GM12878 (cell line): ENCODE data around the gene USP37. TPM values are rescaled to one million over a fixed set of nuclear protein-coding genes. Genes with fewer than 3 reads are reported as not detected.

Source experiments
- BCL11A ChIP-seq: IDR thresholded peaks from 2 replicates; pipeline ENCODE4 v1.6.1; 2011; ENCODE audit warnings: low read depth, low read length
- CREM ChIP-seq: IDR thresholded peaks from 2 replicates; pipeline ENCODE4 v1.6.1; 2014; ENCODE audit warnings: antibody characterized with exemption, low read depth
- EGR1 ChIP-seq, 2 experiments: IDR thresholded peaks; 1 replicate in 1 of 2; 2 replicates in 1 of 2; pipeline ENCODE4 v1.6.1; 2011 to 2012; ENCODE audit warnings: low read depth in 2 of 2, low read length in 2 of 2, borderline replicate concordance in 1 of 2, mild to moderate bottlenecking in 1 of 2, moderate library complexity in 1 of 2
- GATAD2B ChIP-seq: fragments of 450-650 bp; conservative IDR thresholded peaks from 2 replicates; pipeline ENCODE4 v1.6.1; 2017; ENCODE audit warnings: low read depth, mild to moderate bottlenecking, moderate library complexity
- HDAC6 ChIP-seq: fragments of 200-600 bp; sonication (generic); IDR thresholded peaks from one replicate; pipeline ENCODE4 v1.8.0; 2017; ENCODE audit warnings: antibody characterized with exemption; ENCODE audit not compliant: unreplicated experiment
- HDGF ChIP-seq: fragments of 450-650 bp; IDR thresholded peaks from 2 replicates; pipeline ENCODE4 v1.6.1; 2016; ENCODE audit warnings: antibody characterized with exemption
- IKZF2 ChIP-seq, 2 experiments: fragments of 450-650 bp; IDR thresholded peaks; 2 replicates each; pipeline ENCODE4 v1.6.1; 2017; ENCODE audit warnings: mild to moderate bottlenecking in 2 of 2, moderate library complexity in 2 of 2
- IRF4 ChIP-seq: IDR thresholded peaks from 2 replicates; pipeline ENCODE4 v1.6.1; 2011; ENCODE audit warnings: low read depth, low read length
- MLLT1 ChIP-seq: fragments of 450-650 bp; IDR thresholded peaks from 2 replicates; pipeline ENCODE4 v1.6.1; 2016; ENCODE audit warnings: mild to moderate bottlenecking
- MTA2 ChIP-seq: fragments of 450-650 bp; IDR thresholded peaks from 2 replicates; pipeline ENCODE4 v1.6.1; 2016; ENCODE audit warnings: low read depth, mild to moderate bottlenecking, moderate library complexity
- NFIC ChIP-seq: IDR thresholded peaks from 2 replicates; pipeline ENCODE4 v1.6.1; 2012; ENCODE audit warnings: low read depth, mild to moderate bottlenecking, inconsistent platforms, low read length, moderate library complexity
- PML ChIP-seq: IDR thresholded peaks from 2 replicates; pipeline ENCODE4 v1.6.1; 2012; ENCODE audit warnings: low read length, inconsistent platforms
- RBBP5 ChIP-seq: fragments of 200-600 bp; sonication (generic); conservative IDR thresholded peaks from 2 replicates; pipeline ENCODE4 v1.6.1; 2016
- RCOR1 ChIP-seq: conservative IDR thresholded peaks from 2 replicates; pipeline ENCODE4 v1.6.1; 2012; ENCODE audit warnings: low read depth, low read length, improper control_type of control experiment
- SIN3A ChIP-seq: IDR thresholded peaks from 2 replicates; pipeline ENCODE4 v1.6.1; 2012; ENCODE audit warnings: low read depth, low read length, improper control_type of control experiment
- SUZ12 ChIP-seq: fragments of 200-600 bp; sonication (generic); IDR thresholded peaks from one replicate; pipeline ENCODE4 v1.6.1; 2018; ENCODE audit warnings: antibody characterized with exemption, mild to moderate bottlenecking; ENCODE audit not compliant: unreplicated experiment
- TBL1XR1 ChIP-seq: IDR thresholded peaks from 2 replicates; pipeline ENCODE4 v1.6.1; 2012; ENCODE audit warnings: low read depth, low read length, improper control_type of control experiment
- TCF12 ChIP-seq: IDR thresholded peaks from 2 replicates; pipeline ENCODE4 v1.6.1; 2011; ENCODE audit warnings: low read depth, mild to moderate bottlenecking, low read length
- ZZZ3 ChIP-seq: IDR thresholded peaks from 2 replicates; pipeline ENCODE4 v1.6.1; 2011; ENCODE audit warnings: low read depth; ENCODE audit not compliant: control insufficient read depth, insufficient read length
- polyA plus RNA-seq, 11 experiments: library from polyadenylated mRNA; depleted of rRNA in 4 of 11; unstranded in 6 of 11; stranded (reverse) in 5 of 11; fragments of >200 nt; fragmentation: Nextera tagmentation in 4 of 11; fragmentation: Illumina TruSeq in 1 of 11; extraction: Ambion mirVana in 4 of 11; extraction: Trizol in 1 of 11; gene quantifications; 1 replicate in 1 of 11; 2 replicates in 10 of 11; pipeline versions ENCODE4 v1.2.1 to v1.2.3, GENCODE V29; 2011 to 2016; ENCODE audit warnings: inconsistent platforms in 2 of 11, missing spikeins in 2 of 11, low read depth in 1 of 11
- total RNA-seq, 4 experiments: library from RNA; depleted of rRNA in 3 of 4; stranded (reverse); fragments of >200 nt in 3 of 4; fragmentation: Illumina TruSeq in 1 of 4; extraction: Trizol in 1 of 4; gene quantifications; 2 replicates each; pipeline versions ENCODE4 v1.2.1 to v1.2.3, GENCODE V29; 2013 to 2021

The USP37 gene
- total and polyA plus RNA-seq, 10 of the 15 experiments (the other 5 are each of a cell fraction or from before 2014, with no cell fraction given), result 2.8 to 16.0 (median 10.4) TPM

- no peak; the same call in 1 of the 2 replicates for TF ChIP-seq PML
- TF ChIP-seq GATAD2B, result peak; percentile 62
- TF ChIP-seq IKZF2 (IDR thresholded peaks at IDR 0.05), result peak; percentile 55 to 70; a peak in 3 of 4 replicates
- no peak for TF ChIP-seq HDAC6
- TF ChIP-seq CREM, result no peak
- no peak for TF ChIP-seq HDGF
- TF ChIP-seq TCF12, result 0 out of 2 replicates have a peak, but pooled peaks have one; percentile 7
- no peak for TF ChIP-seq IRF4
- no peak for TF ChIP-seq BCL11A
- no peak for TF ChIP-seq ZZZ3
- TF ChIP-seq NFIC, result no peak
- peak; percentile 48; the same call in 1 of the 2 replicates for TF ChIP-seq MTA2
- no peak for TF ChIP-seq SUZ12
- TF ChIP-seq MLLT1, result no peak
- TF ChIP-seq EGR1 (IDR thresholded peaks at IDR 0.05; ENCODE audit: borderline replicate concordance in 1 of 2, low read depth in 2 of 2, low read length in 2 of 2), result peak in 1 of 2 experiments; percentile 89; a peak in 2 of 3 replicates
- TF ChIP-seq RCOR1, result 0 out of 2 replicates have a peak, but pooled peaks have one; percentile 28
- TF ChIP-seq SIN3A, result no peak
- TF ChIP-seq RBBP5, result no peak
- TF ChIP-seq TBL1XR1, result peak; percentile 4; the same call in 1 of the 2 replicates
Measured at GRCh38 chr2:218406209-218406948, 161.8 kb downstream of the USP37 start (continued).
